B cell (primary cell): Measurements from ENCODE around the gene RPP14. TPM values are rescaled to one million over a fixed set of nuclear protein-coding genes. Genes with fewer than 3 reads are reported as not detected.

Experiments
- ATAC-seq: fragments of 200-7000 bp; cut with Tn5 transposase; one replicate; pipeline ENCODE4 v1.10.0; 2021; ENCODE audit warnings: low read depth, mild to moderate bottlenecking, moderate number of reproducible peaks, moderate library complexity
- CTCF ChIA-PET: fragments of 350-600 bp; sonication (Branson Sonifier 250); formaldehyde crosslinking; loops from one replicate; lab custom pipeline; 2021; ENCODE audit warnings: antibody characterized with exemption, inconsistent platforms; lab: Charles Lee
- POLR2A ChIA-PET: fragments of 350-600 bp; sonication (Branson Sonifier 250); formaldehyde crosslinking; loops from one replicate; lab custom pipeline; 2021; ENCODE audit warnings: antibody characterized with exemption; lab: Charles Lee
- DNase-seq: peaks from one replicate; pipeline ENCODE4 v3.0.0; 2013
- H2AFZ ChIP-seq: 2 replicates; pipeline ENCODE4 v1.6.1; 2012; ENCODE audit warnings: mild to moderate bottlenecking, low read depth, low read length; ENCODE audit not compliant: insufficient read depth, poor library complexity, severe bottlenecking
- H3K27ac ChIP-seq, 2 donors: 1 replicate in 1 of 2; 2 replicates in 1 of 2; pipeline ENCODE4 v1.5.1; 2012 to 2013; ENCODE audit warnings: low read length in 2 of 2, mild to moderate bottlenecking in 2 of 2, moderate library complexity in 1 of 2
- H3K27me3 ChIP-seq, 4 experiments: fragments of 200-600 bp in 1 of 4; sonication (generic) in 1 of 4; replicated peaks in 1 of 4; 1 replicate in 2 of 4; 2 replicates in 2 of 4; pipeline versions ENCODE4 v1.6.1 to v1.7.0; 2013 to 2016; ENCODE audit warnings: low read length in 3 of 4, mild to moderate bottlenecking in 2 of 4, mixed read lengths in 1 of 4, moderate library complexity in 1 of 4; ENCODE audit not compliant: insufficient read depth in 4 of 4, control insufficient read depth in 3 of 4; ENCODE audit errors: control extremely low read depth in 1 of 4
- H3K36me3 ChIP-seq, 2 experiments: replicated peaks in 1 of 2; 1 replicate in 1 of 2; 2 replicates in 1 of 2; pipeline versions ENCODE4 v1.6.1 to v1.7.1; 2013; ENCODE audit warnings: low read length in 1 of 2; ENCODE audit not compliant: insufficient read depth in 2 of 2, control insufficient read depth in 1 of 2; ENCODE audit errors: control extremely low read depth in 1 of 2, extremely low read depth in 1 of 2
- H3K4me1 ChIP-seq, 2 donors: fragments of 200-600 bp in 1 of 2; sonication (generic) in 1 of 2; 1 replicate in 1 of 2; 2 replicates in 1 of 2; pipeline versions ENCODE4 v1.5.1 to v1.6.1; 2013 to 2017; ENCODE audit warnings: low read length in 2 of 2; ENCODE audit not compliant: control insufficient read depth in 2 of 2, insufficient read depth in 2 of 2
- H3K4me2 ChIP-seq: replicated peaks from 2 replicates; pipeline ENCODE3; 2012; ENCODE audit warnings: mild to moderate bottlenecking, low read depth, low read length; ENCODE audit not compliant: poor library complexity, severe bottlenecking
- H3K4me3 ChIP-seq, 5 experiments: fragments of 200-600 bp in 1 of 5; sonication (generic) in 1 of 5; 1 replicate in 3 of 5; 2 replicates in 2 of 5; pipeline versions ENCODE4 v1.5.1 to v1.7.0; 2011 to 2016; ENCODE audit warnings: low read length in 4 of 5, mild to moderate bottlenecking in 4 of 5, low read depth in 2 of 5, control low read depth in 1 of 5, moderate library complexity in 1 of 5; ENCODE audit not compliant: insufficient read depth in 1 of 5; ENCODE audit errors: control extremely low read depth in 1 of 5, extremely low read depth in 1 of 5
- H3K79me2 ChIP-seq: fragments of 200-600 bp; sonication (generic); one replicate; pipeline ENCODE4 v1.6.0; 2016; ENCODE audit warnings: low read length; ENCODE audit not compliant: control insufficient read depth, insufficient read depth
- H3K9ac ChIP-seq: fragments of 200-600 bp; sonication (generic); 2 replicates; pipeline ENCODE4 v1.6.1; 2017; ENCODE audit warnings: mild to moderate bottlenecking, low read length, moderate library complexity
- H3K9me3 ChIP-seq, 3 donors: one replicate each; pipeline versions ENCODE4 v1.6.1 to v1.7.1; 2013; ENCODE audit warnings: low read length in 2 of 3; ENCODE audit not compliant: control insufficient read depth in 2 of 3, insufficient read depth in 1 of 3; ENCODE audit errors: control extremely low read depth in 1 of 3
- H4K20me1 ChIP-seq: 2 replicates; pipeline ENCODE4 v1.6.0; 2012; ENCODE audit warnings: mild to moderate bottlenecking, low read length; ENCODE audit not compliant: insufficient read depth, control insufficient read depth, poor library complexity, severe bottlenecking
- H3K27ac Mint-ChIP-seq: one replicate; pipeline ENCODE4 v1.8.0; 2021; ENCODE audit warnings: mixed read lengths
- H3K27me3 Mint-ChIP-seq: one replicate; pipeline ENCODE4 v1.8.0; 2021; ENCODE audit warnings: mixed read lengths
- H3K4me1 Mint-ChIP-seq: one replicate; pipeline ENCODE4 v1.8.0; 2021; ENCODE audit warnings: mixed read lengths
- H3K4me3 Mint-ChIP-seq: one replicate; pipeline ENCODE4 v1.8.0; 2021; ENCODE audit warnings: mixed read lengths
- H3K9me3 Mint-ChIP-seq: one replicate; pipeline ENCODE4 v1.8.0; 2022; ENCODE audit warnings: mixed read lengths; ENCODE audit not compliant: insufficient read depth
- EZH2 ChIP-seq: IDR thresholded peaks from 2 replicates; pipeline ENCODE4 v1.6.1; 2012; ENCODE audit warnings: borderline replicate concordance, low read depth, mild to moderate bottlenecking, moderate library complexity, low read length; ENCODE audit not compliant: insufficient read depth, poor library complexity, severe bottlenecking
- WGBS: methylation state at CpG from one replicate; pipeline ENCODE4 v1.1.5; 2013; ENCODE audit warnings: missing lambda C conversion rate; ENCODE audit not compliant: insufficient coverage; 5-methylcytosine and 5-hydroxymethylcytosine counted together
- intact Hi-C: fragments of 100-400 bp; cut with micrococcal nuclease; formaldehyde crosslinking; loops from one replicate; pipeline ENCODE4 v1.10.0; 2022
- polyA plus RNA-seq: library from polyadenylated mRNA; depleted of rRNA; stranded (reverse); fragments of >200 nt; gene quantifications from 2 replicates; pipeline ENCODE4 v1.2.3, GENCODE V29; 2012
- total RNA-seq, 2 donors: library from RNA; stranded (reverse); fragments of 120-200 nt in 1 of 2; gene quantifications; 1 replicate in 1 of 2; 2 replicates in 1 of 2; pipeline versions ENCODE4 v1.2.3 to v1.2.4, GENCODE V29; 2013 to 2022
- TF ChIP-seq, protein P1 (sequence below): fragments of 200-600 bp; IDR thresholded peaks from one replicate; pipeline ENCODE4 v1.8.0; 2022; ENCODE audit warnings: antibody characterized with exemption, mild to moderate bottlenecking

The RPP14 gene
- total and polyA plus RNA-seq, 2 donors (not counting 1 experiment from before 2014, with no cell fraction given) = 4.7 to 17.9 TPM

DNA sequence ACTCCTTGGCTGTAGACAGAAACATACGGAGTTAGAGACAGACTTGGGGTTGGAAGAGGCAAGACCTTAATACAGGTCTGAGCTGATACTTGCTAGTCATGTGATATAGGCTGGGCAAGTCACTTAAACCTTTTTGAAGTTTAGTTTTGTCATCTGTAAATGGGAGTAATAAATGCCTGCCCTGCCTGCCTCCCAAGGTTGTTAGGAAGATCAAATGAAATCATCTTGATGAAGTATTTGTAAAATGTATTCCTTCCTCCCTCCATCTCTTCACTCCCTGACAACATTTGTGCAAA lies 29.6 kb downstream of the RPP14 start:
- TF ChIP-seq EZH2 = no peak
- TF ChIP-seq, protein P1, sequence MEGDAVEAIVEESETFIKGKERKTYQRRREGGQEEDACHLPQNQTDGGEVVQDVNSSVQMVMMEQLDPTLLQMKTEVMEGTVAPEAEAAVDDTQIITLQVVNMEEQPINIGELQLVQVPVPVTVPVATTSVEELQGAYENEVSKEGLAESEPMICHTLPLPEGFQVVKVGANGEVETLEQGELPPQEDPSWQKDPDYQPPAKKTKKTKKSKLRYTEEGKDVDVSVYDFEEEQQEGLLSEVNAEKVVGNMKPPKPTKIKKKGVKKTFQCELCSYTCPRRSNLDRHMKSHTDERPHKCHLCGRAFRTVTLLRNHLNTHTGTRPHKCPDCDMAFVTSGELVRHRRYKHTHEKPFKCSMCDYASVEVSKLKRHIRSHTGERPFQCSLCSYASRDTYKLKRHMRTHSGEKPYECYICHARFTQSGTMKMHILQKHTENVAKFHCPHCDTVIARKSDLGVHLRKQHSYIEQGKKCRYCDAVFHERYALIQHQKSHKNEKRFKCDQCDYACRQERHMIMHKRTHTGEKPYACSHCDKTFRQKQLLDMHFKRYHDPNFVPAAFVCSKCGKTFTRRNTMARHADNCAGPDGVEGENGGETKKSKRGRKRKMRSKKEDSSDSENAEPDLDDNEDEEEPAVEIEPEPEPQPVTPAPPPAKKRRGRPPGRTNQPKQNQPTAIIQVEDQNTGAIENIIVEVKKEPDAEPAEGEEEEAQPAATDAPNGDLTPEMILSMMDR = no peak
- Histone ChIP-seq H3K4me1 (peaks cover 59 to 69% of the 10 kb centered on the region in 2 donors), H3K9ac (peak overlapping the region; percentile 80), H3K9me3 (peaks cover 0 to 11% (median 0%) of the 10 kb centered on the region in 3 donors), H3K4me3 (peak overlapping the region; percentile 54 to 87 (median 72)), H2AFZ (peak overlapping the region; percentile 38), H3K36me3 (peaks cover 2% of the 10 kb centered on the region in 2 experiments), H3K79me2 (peaks cover 95% of the 10 kb centered on the region), H3K27ac (peak overlapping the region; percentile 9 to 75), H4K20me1 (peaks cover 8% of the 10 kb centered on the region), H3K27me3 (no peaks in the 10 kb centered on the region), H3K4me2 (peak overlapping the region; percentile 98)
- Mint-ChIP-seq H3K9me3 (no peaks in the 10 kb centered on the region), H3K27ac (peak overlapping the region; percentile 100), H3K4me1 (peaks cover 64% of the 10 kb centered on the region), H3K27me3 (no peaks in the 10 kb centered on the region), H3K4me3 (peak overlapping the region; percentile 100)
- ChIA-PET CTCF (interaction anchor here (1.0 to 10.2 kb wide), 10 partner anchors 15 to 157 kb away, joined by 4 to 349 read pairs (median 46); partner anchors contain the start of genes HTD2, KCTD6 and RPP14), POLR2A (interaction anchor here (0.6 to 11.4 kb wide), 6 partner anchors 10 to 156 kb away, joined by 3 to 182 read pairs (median 5); partner anchors contain the start of genes HTD2, KCTD6 and RPP14)
- ATAC-seq (no peak), DNase-seq (no peak)
- intact Hi-C loops = no loop called here
- WGBS = 43% methylated on average over 1 of the region's 1 CpG

DNA sequence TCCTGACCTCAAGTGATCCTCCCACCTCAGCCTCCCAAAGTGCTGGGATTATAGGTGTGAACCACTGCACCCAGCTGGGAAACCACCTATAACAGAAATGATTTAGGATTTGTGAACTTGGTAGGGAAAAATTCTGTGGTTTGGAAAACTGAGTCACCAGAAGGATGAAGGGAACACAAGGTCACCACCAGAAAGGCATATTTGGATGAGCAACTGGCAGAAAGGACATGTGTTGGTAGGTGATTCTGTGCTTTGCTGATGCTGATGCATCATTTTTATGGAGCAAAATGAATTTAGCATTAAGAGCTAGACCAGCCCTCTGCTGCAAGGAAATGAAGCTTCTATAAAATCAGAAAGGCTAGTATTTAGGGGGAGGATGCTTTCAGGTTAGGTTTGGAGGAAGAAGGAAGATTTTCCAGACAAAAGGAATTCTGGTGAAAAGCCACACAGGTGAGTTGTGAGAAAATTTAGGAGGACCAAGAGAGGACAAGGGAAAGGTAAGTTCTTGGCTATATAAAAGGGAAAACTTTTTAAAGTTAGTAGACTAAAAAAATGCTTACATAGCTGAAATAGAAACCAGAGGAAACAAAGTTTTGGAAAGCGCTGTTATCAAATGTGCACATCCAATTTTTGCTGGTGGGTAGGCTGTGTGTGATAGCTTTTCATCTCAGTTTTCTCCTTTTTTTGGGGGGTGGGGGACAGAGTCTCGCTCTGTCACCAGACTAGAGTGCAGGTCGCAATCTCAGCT lies 30.3 kb downstream of the RPP14 start:
- TF ChIP-seq, protein P1 = no peak
- no peak for TF ChIP-seq EZH2
- POLR2A ChIA-PET = interaction anchor here (0.7 to 11.4 kb wide), 3 partner anchors 17 to 77 kb away, joined by 4 to 182 read pairs (median 5); no protein-coding TSS in a partner anchor
- H3K27me3 ChIP-seq = no peaks in the 10 kb centered on the region
- peaks cover 2% of the 10 kb centered on the region in 2 experiments for H3K36me3 ChIP-seq
- peak overlapping the region; percentile 41 for H3K4me2 ChIP-seq
- Mint-ChIP-seq H3K4me1 (peaks cover 68% of the 10 kb centered on the region), H3K4me3 (peak overlapping the region; percentile 25), H3K27ac (peak overlapping the region; percentile 76), H3K27me3 (no peaks in the 10 kb centered on the region), H3K9me3 (no peaks in the 10 kb centered on the region)
- peak overlapping the region in 1 of 2 donors; percentile 67 for H3K27ac ChIP-seq
- DNase-seq = no peak
- CTCF ChIA-PET = interaction anchor here (0.7 to 10.2 kb wide), 11 partner anchors 13 to 156 kb away, joined by 3 to 349 read pairs (median 46); partner anchors contain the start of genes HTD2, KCTD6 and RPP14
- intact Hi-C loops = no loop called here
- no peak for ATAC-seq
- H3K9me3 ChIP-seq = peaks cover 0 to 11% (median 0%) of the 10 kb centered on the region in 3 donors
- WGBS = no CpG with 5 or more reads among the region's 3 CpGs
- peaks cover 97% of the 10 kb centered on the region for H3K79me2 ChIP-seq
- peaks cover 8% of the 10 kb centered on the region for H4K20me1 ChIP-seq
- no peak overlapping the region for H3K9ac ChIP-seq
- no peak overlapping the region for H2AFZ ChIP-seq
- H3K4me1 ChIP-seq = peaks cover 66 to 76% of the 10 kb centered on the region in 2 donors
- no peak overlapping the region for H3K4me3 ChIP-seq
